IPS-NIHi7 (cell line): ENCODE data around the gene VSTM4.

Source experiments
- DNase-seq: peaks from one replicate; pipeline ENCODE4 v3.0.0; 2012; ENCODE audit warnings: mixed read lengths; ENCODE audit errors: extremely low spot score

The VSTM4 gene

DNA sequence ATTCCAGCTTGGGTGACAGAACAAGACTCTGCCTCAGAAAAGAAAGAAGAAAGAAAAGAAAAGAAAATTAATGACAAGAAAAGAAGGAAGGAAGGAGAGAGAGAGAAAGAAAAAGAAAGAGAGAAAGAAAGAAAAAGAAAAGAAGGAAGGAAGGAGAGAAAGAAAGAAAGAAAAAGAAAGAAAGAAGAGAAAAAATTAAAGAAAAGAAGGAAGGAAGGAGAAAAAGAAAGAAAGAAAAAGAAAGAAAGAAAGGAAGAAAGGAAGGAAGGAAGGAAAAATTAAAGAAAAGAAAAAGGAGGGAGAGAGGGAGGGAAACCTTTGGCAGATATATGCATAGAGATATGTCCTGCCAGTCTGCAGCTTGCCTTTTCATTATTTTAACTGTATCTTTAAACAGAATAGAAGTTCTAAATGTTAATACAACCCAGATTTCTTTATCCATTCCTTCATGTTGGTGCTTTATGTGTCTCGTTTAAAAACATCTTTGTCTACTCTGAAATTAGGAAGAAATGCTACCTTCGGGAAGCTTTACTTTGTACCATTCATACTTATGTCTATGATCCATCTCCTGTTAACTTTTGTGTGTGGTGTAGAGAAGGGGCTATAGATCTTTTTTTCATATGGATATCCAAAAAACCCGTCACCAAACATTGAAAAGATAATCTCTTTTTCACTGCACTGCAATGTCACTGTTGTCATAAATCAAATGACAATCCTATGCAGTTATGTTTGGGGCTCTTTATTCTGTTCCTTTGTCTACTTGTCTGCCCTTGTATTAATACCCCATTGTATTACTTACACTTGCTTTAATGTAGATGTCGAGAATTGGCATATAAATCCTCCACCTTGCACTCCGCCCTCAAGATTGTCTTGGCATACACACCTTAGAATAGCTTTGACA lies 70.8 kb downstream of the VSTM4 start:
- DNase-seq: no peak

DNA sequence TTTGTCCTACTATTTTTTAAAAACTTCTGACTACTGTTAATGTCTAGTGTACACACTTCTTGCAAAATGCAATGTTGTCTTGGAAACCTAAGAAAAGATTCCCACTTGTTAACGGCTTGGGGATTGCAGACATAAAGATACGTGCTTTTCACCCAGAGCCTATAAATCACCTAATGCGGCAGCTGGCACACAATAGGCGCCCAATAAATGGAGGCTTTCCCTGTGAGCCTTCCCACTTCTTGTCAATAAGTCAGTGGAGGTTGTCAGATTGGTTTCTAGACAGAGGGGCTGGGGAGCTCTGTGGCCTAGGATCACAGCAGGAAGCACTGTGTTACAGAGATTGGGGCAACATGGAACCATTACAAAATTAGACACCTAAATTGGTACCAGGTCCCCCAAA lies 74.7 kb downstream of the VSTM4 start:
- DNase-seq: no peak

DNA sequence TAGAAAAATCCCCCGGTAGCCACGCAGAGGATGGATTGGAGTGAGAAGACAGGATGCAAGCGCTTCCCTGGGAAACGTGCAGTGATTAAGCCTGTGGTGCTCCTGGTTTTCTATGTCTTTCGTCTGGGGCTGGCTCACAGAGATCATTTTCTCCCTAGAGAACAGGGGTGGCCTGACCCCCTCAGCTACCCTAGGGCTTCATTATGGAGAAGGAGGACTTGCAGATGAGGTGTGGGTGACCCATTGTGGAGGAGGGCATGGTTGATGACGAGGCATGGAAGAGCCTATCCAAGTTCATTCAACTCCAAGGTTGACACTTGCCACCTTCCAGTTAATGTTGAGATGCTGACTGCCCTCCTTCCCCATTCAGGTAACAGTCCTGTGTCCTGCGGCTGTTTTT lies 75.9 kb downstream of the VSTM4 start:
- DNase-seq: no peak

DNA sequence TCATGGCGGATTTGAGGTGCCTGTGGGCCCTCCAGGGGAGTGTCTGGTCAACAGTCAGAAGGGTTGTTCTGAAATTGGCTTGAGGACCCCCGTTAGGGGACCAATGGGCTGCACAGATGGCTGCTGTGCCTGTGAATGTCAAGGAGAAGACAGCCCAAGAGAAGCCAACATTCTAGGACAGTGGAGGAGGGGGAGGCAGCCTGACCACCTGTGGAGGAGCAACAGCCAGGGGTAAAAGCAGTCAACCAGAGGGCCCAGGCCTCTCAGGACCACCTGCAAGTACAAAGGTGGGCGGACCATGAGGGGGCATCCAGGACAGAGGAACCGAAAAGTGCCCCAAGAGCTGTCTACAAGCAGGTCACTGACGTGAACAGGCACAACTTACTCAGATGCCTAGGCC lies 76.6 kb downstream of the VSTM4 start:
- DNase-seq: no peak

DNA sequence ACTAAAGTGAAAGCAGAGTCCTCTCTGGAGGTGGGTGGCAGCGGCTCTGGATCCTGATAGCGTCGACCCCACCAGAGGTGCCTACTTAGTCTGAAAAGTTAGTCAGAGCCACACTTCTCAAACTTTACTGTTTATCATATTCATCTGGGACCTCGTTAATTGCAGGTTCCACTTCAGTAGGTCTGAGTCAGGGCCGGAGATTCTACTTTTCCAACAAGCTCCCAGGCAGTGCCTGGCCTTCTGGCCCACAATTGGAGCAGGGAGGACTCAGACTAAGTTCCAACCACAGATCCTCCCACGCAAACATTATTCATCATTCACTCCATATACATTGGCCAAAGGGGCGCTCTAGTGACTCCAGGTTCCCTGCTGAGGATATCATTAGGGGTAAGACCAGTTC lies 78.1 kb downstream of the VSTM4 start:
- no peak for DNase-seq

DNA sequence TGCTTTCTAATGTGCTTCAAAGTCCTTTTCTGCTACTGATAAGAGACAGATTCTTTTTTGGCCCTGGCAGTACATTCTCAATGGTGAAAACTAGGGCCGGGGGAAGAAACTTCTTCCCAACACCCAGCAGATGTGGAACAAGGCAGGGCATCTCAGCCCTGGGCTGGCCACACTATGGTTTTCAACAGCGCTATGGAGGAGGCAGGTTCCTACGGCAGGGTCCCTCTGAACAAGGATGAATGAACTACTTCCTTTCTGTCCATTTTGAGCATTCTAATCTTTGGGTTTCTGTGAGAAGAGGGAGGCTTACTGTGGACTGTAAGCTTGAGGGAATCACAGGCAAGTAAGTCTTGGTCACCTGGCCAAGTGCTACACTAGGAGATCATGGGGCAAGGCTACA lies 78.7 kb downstream of the VSTM4 start:
- no peak for DNase-seq

DNA sequence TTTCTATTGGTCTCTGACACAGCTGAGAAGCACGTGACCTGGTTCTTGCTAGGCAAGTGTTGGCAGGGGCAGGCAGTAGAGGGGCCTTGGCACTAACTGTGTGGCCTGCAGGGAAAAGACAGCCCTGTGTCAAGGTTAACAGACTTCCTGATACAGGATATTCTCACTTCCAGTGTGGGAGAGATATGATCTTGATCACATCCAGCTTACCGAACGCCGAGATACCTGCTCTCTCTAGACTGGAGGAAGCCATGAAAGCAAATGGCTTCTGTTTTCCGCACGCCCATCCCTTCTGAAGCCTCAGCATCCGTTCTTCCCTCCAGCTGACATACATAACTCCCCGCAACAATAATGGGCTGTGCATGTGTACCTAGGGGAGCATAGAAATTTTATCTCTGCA lies 79.4 kb downstream of the VSTM4 start:
- no peak for DNase-seq

DNA sequence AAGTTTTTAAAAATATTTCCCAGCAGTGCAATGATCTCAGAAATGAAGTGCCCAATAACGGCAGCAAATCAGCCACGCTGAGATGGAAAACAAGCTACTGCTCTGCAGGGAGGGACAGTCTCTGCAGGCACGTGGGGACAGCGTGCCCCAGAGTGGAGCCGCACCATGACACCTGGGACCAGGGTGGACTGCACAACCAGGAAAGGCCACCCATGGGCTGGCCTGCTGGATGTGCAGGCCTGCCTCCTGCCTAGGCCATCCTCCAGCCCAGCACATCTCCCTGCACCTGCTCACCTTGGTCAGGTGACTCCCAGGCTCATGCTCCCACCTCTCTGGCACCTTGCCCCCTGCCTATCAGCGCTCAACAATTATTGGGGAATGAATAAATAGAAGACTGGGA lies 80.4 kb downstream of the VSTM4 start:
- DNase-seq: no peak

DNA sequence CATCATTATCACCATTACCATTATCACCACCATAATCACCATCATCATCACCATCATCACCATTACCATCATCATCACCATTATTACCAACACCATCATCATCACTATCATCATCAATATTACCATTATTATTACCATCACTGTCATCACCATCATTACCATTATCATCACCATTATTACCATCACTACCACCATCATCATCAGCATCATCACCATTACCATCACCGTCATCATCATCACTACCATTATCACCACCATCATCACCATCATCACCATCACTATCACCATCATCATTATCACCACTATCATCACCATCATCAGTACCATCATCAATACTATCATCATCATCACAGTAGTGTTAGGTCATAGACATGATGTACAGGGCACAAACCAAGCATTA lies 81.4 kb downstream of the VSTM4 start:
- DNase-seq: no peak

DNA sequence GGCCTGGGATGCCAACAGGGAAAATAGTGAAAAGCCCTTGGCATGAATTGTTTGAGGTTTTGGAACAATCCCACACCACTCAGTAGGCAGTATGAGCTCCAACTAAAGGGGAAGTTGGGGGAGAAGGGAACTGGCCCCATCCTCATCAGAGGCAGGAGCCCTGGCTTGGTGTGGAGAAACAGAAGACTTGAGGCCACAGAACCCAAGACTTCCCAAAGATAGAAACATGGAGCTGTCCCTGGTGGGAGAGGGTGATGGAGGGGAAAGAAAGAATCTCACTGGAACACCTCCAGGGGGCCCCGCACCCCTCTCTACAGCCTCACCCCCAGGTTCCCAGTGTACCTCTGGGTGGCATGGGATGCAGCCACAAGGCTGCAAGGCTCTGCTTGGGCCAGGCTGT lies 85.7 kb downstream of the VSTM4 start:
- no peak for DNase-seq

DNA sequence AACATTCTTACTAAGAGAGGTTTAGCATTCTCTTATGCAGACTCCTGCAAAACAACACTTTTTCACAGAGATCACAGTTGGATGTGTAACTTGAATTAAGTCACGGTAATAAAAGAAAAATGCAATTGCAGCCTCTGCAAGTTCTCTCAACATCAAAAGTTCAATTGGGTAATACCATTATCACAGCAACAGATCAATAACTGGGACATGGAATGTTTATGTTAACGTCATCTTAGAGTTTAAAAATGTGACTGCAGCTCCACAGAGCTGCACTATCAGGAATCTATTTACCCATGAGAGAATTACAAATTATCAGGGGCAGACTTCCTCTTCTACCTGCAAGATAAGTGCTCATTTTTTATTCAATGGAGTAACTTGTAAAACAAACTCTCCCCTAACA lies 86.7 kb downstream of the VSTM4 start:
- DNase-seq: no peak

DNA sequence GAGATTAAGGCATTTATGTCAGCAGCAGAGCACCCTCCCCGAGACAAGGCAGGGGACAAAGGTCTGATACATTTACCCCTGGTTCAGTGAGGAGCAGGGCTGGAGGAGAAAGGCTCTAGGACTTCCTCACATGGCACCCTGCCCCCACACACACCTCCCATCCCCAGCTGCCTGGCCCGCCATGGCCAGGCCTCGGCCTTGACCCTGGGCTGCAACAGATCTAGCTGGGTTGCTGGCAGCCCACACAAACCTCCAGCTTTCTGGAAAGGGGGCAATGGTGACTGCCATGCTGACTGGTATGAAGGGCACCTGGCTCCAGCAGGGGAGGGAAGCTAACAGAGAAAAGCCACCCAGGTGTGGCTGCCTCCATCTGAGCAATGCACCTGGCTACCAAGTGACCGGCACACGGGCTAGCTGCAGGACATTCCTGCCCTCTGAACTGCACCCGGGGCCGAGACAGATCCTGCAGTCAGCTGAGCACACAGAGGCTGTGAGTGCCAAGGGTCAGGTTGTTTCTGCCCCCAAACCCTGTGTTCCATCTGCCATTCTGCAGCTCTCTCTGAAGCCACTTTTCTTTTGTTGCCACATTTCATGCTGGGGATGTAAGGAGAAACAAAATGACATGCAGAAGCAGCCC lies 89.9 kb downstream of the VSTM4 start:
- no peak for DNase-seq

DNA sequence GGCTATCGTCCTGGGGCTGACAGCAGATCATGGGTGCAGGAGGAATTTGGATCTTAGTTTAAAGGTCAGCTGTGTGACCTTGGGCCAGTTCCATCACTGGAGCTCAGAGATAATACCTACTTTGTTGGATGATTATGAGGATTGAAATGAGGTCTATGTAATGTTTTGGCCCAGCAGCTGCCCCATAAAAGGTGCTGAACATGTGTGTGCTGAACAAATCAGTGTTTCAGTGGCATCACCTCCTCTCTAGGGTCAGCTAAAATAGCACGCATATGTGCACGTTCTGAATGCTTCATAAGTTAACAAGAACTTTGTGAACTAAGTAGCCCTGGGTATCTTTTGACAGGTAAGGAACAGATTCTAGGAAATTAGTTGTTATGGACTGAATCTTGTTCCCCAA lies 90.8 kb downstream of the VSTM4 start:
- no peak for DNase-seq

DNA sequence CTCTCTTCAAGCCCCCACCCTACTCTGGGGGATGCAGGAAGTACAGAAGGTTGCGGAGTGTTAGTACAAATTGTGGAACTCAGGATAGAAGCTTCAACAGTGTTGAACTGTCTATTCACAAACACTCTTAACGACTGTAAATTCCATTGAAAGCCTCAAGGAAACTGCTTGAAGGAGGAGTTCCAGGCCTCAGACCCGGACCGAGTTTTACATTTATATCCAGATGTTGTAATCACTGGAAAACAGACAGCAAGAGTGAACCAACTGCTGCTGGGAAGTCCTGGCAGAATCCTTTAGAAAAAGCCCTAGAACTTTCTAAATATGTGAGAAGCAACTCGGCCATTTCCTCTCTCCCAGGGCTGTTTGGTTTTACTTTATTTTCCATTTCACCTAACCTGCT lies 91.6 kb downstream of the VSTM4 start:
- DNase-seq: no peak

DNA sequence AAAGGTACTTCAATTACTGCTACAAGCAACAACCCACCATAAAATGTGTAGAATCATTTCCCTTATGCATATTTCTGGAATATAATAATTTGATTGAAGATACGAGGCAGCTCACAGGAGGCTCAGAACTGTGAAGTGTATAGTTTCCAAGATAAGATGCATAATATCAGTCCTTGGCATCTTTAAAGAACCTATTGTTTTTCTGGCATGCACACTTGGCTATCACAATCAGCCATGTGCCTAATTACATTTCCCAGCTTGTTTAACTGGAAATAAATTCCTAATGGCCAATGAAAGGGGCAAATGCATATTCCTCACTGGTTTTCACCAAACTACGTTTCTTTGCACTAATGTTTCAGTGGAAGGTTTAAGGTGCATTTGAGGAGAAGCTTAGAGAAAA lies 92.3 kb downstream of the VSTM4 start:
- no peak for DNase-seq

DNA sequence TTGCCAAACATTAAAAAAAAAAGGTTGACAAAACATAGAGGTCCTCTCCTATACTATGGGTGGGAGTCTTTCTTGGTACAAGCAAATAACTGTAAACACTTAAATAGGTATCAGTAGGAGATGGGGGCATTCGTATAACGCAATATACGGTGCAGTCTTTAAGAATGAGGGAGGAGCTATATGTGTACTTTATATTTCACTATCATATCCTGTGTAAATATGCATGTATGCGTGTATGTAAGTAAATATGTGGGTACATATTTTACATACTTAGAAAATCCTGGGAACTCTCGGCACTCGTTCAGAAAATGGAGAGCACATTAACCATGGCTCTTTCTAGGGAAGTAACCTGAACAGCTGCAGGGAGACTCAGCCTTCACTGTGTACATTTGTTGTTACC lies 93.6 kb downstream of the VSTM4 start:
- DNase-seq: no peak

DNA sequence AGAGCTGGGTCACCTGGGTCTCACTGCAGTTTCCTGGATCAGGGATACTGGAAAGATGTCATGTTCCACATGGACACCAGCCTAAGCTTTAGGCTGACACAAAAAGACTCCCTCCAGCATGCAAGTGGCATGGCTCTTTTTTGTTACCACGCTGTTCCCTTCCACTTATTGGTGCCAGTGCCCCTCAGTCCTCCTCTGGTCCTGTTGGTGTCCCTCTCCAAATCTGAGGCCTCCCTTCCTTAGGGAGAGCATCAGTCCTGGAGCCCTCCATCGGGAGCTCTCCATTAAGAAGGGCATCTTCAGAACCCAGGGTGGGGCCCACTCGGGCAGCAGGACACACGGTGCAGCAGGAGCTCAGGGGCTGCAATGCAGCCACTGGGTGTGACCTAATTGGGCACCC lies 99.6 kb downstream of the VSTM4 start:
- DNase-seq: no peak

DNA sequence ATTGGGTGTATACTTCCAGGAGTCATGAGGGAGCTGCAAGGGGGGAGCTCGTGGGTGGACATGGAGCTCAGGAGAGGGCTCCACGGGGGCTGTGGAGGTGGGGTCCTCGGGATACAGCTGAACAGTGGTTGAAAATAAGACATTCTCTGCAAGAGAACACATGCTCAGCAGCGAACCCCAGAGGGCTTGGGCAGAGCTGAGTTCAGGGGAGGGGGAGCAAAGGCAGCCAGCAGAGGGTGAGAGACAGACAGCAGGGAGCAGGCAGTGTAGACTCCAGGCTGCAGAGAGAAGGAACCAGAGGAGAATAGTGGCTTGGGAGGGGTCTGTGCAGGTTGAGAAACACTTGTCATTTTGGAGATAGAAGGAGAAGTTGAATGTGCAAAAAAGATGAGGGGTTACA lies 102.7 kb downstream of the VSTM4 start:
- DNase-seq: no peak

DNA sequence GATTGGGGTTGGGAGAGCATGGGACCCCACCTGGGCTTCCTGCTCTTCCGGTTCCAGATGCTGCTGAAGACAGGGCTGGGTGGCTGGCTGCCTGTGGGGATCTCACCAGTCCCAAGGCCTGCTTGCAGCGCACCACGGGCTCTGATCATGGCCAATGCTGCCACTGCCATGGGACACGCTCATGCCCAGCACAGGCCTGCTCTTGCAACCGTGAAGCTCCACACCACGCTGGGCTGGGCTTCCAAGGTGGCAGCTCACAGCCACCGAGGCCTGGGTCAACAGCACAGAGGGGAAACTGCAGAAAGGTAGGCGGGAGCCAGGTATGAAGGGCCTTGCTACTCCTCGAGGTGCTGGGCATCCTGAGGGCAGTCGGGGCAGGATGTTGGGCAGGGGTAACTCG lies 103.6 kb downstream of the VSTM4 start:
- no peak for DNase-seq

DNA sequence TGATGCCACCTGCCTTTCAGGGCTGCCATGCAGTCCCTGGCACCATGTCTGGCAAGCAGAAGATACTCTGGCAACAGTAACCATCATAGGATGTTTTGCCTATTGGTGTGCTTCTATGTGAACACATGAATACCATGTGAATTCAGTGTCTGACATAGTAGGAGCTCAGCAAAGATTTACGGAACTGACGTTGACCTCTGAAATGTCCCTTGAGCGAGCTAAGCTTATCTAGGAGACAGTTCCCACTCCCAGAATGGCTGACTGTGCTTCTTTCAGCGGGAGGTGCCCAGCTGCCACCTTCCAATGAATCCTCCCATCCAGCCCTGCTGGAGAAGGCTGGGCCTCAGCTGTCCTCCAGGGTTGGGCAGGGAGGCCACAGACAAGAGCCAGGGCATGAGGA lies 104.5 kb downstream of the VSTM4 start:
- DNase-seq: no peak

DNA sequence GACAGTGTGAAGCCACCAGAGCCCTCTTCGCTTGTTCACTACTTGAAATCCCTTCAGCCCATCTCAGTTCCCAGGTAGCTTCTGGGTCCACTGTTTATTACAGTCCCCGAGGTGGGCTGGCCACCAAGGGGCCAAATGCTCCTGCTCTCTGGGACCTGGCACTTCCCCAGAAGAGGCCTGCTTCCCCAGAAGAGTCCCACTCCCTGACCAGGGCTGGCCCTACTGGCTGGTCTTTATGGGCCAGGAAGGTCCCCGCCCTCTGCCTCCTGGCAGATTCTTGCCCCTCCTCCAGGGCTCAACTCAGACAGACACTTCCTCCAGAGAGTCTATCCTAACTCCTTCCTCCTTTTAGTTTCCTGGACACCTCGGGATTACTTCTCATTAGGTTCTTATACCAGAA lies 105.0 kb downstream of the VSTM4 start:
- no peak for DNase-seq

DNA sequence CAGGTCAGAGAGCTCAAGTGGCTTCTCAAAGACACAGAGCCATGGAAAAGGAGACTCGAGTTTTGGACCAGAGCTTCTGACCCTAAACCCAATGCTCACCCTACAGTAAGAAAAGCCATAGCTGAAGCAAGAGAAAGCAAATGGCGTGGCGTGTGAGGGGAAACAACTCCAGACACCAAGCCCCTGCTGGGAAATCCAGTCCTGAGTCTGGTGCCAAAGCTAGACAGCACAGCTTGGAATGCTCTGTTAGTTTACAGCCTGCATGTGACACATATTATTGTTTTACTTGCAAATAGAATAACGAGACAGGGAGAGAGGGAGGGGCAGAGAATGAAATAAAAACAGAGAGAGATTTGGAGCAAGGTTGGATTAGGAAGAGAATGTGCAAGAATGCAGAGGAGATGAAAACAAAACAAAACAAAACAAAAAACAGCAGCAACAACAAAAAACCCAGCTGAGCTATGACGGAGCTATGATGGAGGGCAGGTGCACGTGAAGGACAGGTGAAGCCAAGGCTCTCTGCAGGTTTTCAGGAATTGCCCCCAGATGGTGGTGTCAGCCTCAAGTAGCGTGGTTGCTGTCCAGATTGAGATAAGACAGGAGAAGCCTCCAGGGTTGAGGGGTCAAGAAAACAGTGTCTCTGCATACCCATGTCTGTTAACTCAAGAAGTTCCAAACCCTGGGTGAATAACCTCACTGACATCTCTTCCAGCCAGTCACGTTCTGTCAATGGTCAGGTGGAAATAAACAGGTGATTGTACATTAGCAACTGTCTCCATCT lies 105.9 kb downstream of the VSTM4 start:
- DNase-seq: no peak
